GM19324 (cell line): ENCODE data around the gene TPCN1.

Experiments
- ATAC-seq: cut with Tn5 transposase; IDR thresholded peaks from one replicate; pipeline ENCODE4 v1.9.1; 2021; ENCODE audit warnings: mild to moderate bottlenecking, moderate library complexity; ENCODE audit not compliant: unreplicated experiment, low FRiP score

TPCN1 gene

DNA sequence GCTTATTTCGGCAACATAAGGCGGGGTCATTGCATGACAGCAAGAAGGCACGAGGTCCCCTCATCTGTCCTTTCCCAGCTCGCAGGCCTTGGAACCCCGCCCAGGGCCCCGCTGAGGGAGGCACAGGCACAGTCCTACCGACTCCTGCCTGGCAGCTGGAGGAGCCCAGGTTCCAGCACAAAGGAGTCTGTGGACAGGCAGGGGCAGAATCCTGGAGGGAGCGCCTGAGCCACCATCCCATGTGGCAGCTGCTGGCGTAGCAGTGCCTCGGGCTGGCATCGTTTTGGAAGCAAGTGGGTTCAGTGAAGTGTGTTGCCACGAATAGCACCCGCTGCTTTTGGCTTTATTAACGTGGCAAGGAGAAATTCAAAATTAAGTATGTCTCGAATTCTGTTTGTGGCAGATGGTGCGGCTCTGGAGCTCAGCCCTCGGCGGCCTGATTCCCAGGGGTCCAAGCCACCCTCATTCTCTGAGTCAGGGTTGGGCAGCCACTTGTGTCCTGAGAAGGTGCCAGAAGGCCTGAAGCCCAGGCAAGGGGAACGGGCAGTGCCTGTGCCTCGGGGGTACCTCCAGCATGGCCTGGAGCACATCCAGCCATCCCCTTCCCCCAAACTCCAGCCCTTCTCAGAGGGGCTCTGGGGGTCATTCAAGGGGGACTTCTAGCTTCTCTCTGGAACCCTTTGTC, 77.7 kb downstream of the TPCN1 start:
- ATAC-seq, result no peak

DNA sequence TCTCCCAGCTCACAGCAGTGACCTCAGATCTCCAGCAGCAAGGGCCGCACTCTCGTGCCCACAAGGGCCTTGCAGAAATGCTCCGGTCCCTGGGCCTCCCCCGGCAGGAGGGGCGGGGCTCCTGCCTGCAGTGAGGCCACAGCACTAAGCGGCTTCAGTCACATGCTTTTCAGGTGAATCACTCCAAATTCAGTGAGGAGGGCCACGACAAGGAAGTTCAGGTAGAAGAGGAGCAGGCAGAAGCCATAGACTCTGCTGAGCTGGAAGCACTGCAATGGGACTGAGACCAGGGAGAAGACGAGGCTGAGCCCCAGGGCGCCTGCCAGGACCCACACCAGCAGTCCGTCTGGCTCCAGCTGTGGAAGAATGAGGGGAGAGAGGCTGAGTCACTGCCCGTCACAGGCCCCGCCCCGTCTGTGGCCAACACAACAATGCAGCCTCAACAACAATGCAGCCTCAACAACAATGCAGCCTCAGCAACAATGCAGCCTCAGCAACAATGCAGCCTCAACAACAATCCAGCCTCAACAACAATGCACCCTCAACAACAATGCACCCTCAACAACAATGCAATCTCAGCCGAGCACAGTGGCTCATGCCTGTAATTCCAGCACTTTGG, 78.5 kb downstream of the TPCN1 start:
- ATAC-seq, result no peak

DNA sequence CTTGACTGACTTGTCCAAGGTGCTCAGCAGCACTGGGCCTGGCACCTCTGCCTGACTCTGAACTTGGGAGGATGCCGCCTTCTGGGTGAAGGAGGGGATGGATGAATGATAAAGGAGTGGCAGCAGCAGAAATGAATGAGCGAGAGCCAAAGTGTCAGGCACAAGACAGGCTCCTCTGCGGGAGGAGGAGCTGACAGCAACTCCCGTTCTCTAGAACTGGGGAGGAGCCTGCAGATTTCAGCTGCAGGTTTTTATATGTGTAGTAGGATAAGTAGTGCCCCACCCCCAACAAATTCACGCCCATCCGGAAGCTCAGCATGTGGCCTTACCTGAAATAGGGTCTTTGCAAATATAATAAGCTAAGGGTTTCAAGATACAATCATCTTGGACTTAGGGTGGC, 80.5 kb downstream of the TPCN1 start:
- ATAC-seq, result no peak

DNA sequence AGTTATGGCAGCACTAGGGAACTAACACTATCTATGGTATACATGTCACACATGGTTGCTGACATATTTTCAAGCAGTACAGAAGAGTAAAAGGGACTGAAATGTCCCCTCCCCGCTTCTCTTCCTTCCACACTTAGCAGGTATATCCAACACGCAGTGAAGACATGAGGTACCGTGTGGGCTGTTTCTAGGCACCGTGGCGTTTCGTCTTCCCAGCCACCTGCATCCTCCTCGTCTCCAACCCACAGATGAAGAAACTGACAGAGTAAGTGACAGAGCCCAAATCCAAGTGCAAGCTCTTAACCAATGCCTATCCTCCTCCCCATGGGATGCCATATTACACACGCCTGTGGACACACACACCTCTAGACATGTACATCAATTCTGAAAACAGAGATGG, 81.2 kb downstream of the TPCN1 start:
- ATAC-seq, result no peak

DNA sequence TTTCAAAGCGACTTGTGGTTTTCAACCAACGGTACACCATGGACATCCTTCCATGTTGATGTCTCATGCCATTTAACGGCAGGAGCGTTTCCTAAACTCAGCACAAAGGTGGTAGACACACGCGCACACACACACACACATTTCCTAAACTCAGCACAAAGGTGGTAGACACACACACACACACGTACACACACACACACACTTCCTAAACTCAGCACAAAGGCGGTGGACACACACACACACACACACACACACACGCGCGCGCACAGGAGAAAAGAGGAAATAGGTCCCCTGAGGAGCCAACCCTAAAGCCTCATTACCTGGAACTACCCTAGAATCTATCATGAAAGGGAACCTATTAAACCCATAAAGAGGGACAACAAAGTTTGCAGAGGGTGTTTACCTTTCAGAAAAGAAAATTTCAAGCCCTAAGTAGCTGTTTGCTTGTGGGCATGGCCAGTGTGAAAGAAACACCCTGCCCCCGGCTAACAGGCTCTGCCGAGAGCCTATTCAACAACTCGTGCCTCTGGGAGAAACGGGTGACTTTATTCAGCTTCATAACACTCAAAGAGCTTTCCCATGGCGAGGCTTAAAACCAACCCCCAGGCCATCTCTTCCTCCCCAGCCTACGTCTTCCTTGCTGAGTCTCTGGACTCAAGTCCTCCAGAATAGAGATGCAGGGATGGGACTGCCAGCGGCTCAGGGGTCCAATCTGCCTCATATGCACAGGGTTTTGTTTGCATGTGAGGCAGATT, 81.8 kb downstream of the TPCN1 start:
- no peak for ATAC-seq

DNA sequence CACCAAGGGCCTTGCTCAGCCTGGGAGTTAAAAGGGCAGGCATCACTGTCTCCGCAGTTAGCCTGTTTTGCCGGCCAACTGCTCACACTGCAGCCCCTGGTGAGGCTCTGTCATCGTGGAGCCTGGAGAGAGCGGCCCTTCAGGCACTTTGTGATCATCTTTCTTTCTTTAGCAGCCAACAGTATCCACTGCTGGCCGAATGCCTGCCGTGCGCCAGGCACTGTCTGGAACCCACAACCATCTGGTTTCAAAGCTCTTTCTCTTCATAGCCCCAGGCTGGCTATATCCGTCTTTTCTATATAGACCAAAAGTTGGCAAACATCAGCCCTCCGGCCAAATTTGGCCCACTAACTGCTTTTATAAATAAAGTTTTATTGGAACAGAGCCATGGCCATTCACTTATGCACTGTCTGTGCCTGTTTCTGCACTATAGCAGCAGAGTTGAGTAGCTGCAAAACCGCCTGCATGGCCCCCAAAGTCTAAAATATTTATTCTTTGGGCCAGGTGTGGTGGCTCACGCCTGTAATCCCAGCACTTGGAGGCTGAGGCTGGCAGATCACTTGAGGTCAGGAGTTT, 84.1 kb downstream of the TPCN1 start:
- no peak for ATAC-seq

DNA sequence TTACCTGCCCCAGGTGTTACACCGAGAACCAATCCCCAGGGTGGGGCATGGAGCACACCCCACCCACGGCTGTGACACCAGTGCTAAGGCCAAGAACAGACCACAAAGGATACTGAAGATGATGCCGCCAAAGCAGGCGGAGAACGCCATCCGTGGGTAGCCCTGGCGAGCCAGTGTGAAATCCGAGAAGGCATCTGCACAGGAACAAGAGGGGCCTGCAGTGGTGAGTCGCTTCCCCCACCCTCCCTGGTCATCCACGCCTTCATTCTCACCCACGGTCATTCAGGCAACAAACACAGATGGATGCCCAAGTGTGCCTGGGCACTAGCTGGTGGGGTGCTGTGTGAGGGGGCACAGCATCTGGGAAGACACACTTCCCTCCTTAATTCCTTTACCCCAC, 85.1 kb downstream of the TPCN1 start:
- ATAC-seq, result no peak

DNA sequence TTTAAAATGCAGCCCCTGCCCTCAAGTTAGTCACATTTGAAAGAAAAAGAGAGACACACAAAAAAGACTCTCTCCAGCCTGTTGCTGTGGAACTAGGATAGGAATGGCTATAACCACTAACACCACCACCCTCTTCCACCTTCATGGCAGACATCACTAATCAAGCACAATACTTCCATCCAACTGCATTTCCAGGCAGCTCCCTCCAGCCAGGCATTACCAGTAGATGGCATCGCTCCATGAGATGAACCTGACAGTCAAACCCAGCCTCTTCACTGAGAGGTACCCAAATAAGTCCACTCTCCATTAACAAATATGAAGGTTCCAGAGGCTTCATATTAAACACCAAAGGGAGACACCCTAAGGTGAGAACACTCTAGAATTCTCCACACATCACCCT, 89.2 kb downstream of the TPCN1 start:
- no peak for ATAC-seq

DNA sequence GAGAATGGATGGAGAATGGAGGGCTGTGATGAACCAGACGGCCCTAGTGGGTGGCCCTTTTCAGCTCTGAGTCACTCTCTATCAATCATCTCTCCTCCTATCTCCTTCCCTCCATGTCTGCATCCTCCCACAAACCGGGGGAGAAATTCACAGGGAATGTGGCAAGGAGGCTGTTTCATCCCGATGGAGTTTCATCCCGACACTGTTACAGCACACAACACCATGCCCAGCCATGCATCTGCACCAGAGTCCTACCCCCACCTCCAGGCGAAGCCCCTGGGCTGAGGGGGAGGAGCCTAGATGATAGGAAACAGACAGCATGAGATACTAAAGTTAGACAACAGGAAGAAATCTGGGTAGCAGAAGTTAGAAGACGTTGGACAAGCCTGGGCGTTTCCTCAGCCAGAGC, 92.9 kb downstream of the TPCN1 start:
- ATAC-seq, result no peak

DNA sequence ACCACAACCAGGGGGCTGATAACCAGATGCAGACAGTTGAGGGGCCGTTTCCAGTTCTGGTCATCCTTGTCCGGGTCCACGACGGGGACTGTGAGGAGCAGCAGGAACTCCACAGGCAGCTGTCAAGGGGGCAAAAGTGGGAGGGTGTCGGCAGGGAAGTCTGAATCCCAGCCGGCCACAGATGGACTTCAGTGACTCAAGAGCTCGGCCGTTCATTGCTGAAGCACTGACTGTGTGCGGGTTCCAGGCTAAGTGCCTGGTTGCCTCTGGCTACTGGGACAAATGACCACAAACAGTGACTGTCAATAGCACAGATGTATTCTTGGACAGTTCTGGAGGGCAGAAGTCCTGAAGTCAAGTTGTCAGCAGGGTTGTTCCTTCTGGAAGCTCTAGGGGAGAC, 94.1 kb downstream of the TPCN1 start:
- ATAC-seq, result no peak

DNA sequence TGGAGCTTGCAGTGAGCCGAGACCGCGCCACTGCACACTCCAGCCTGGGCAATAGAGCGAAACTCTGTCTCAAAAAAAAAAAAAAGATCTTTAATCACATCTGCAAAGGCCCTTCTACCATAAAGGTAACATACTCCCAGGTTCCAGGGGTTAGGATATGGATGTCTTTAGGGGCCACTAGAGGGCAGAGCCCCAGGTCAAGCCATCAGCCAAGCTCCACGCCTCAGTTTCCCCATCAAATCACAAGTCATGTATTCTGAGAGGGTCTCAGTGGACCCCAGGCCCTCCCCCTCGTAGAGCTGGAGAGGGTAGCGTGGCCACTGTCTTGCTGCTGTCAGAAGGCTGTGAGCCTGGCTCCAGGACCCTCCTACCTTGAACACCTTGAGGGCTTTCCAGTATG, 94.9 kb downstream of the TPCN1 start:
- no peak for ATAC-seq

DNA sequence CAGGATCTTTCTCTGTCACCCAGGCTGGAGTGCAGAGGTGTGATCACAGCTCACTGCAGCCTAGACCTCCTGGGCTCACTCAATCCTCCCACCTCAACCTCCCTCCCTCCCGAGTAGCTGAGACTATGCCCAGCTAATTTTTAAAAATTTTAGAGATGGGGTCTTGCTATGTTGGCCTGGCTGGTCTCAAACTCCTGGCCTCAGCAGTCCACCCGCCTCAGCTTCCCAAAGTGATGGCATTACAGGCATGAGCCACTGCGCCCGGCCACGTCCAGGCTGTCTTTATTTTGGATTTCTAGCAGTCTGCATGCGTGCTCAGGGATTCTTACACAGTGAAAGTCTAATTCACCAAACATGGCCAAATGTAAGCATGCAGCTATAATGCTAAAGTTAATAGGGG, 95.9 kb downstream of the TPCN1 start:
- no peak for ATAC-seq

DNA sequence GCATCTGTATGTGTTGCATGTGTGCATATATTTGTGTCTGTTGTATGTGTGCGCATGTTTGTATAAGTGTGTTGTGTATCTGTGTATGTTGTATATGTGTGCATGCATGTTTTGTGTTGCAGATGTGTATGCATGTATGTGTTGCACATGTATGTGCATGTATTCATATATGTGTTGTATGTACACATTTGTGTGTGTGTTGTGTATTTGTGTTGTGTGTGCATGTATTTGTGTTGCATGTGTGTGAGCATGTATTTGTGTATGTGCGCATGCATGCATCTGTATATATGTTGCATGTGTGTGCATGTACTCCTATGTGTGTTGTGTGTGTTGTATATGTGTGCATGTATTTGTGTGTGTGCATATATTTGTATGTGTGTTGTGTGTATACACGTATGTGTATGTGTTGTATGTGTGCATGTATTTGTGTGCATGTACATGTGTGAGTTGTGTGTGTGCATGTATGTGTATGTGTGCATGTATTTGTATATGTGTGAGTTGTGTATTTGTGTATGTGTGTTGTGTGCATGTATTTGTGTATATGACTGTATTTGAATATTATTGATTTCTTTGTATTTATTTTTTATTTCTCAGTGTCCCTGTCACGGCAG, 96.9 kb downstream of the TPCN1 start:
- no peak for ATAC-seq

DNA sequence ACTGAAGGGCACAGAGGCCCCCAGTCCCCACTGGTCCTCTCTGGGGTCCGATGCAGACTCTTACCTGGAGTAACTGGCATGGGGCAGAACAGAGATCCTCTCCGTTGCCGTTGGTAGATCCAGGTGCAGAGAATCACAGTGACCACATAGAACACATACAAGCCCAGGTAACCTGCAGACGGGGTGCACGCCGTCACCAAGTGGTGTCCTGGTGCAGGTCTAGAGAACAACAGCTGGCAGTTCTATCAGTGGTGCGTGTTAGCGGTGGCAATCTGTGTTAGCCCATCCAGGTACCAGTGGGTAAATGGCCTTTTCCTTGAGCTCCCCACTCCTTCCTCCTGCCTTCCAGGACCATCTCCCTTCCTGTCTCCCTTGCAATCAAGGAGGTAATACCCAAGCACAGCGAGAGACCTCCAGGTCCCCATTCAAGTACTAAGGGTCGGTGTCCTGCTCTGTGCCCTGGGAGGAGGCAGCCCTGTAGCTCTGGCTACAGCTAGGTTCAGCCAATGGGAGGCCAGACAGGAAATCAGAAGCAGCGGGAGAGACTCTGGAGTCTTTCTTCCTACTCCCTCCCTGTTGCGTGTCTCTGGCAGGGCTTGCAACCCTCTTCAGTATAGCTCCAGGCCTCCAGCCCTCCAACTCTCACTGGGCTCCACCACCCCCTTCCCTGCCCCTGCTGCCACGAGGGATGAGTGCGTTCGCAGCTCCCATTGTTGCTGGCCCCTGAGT, 97.8 kb downstream of the TPCN1 start:
- ATAC-seq, result no peak

DNA sequence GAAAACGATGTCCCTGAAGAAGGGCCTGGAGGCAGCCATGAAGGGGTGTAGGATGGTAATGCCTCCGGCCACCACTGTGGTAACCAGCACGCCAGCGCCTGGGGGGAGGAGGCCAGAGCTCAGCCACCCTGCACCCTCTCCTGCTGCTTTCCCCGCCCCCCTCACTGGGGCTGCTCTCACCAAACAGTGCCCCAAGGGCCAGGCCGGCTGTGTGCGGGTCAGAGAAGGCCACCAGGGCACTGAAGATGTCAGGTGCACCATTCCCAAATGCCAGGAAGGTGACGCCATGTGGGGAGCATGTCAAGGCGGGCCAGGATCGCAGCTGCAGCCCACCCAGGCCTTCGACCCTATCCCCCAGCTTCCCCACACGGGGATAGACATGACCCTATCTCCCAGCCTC, 99.1 kb downstream of the TPCN1 start:
- no peak for ATAC-seq

DNA sequence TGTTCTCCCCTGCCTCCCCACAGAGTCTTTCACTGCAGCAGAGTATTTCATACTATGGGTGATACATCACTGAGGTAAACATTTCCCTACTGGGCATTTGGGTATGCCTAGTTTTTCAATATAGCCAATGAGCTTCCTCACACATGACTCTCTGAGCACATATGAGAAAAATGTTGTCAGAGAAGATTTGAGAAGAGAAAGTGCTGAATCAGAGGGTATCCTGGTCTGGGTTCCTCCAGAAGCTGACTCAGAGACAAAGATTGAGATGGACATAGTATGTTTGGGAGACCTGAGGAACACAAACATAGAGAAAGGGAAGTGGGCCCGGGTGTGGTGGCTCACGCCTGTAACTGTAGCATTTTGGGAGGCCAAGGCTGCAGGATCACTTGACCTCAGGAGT, 101.1 kb downstream of the TPCN1 start:
- ATAC-seq, result no peak

DNA sequence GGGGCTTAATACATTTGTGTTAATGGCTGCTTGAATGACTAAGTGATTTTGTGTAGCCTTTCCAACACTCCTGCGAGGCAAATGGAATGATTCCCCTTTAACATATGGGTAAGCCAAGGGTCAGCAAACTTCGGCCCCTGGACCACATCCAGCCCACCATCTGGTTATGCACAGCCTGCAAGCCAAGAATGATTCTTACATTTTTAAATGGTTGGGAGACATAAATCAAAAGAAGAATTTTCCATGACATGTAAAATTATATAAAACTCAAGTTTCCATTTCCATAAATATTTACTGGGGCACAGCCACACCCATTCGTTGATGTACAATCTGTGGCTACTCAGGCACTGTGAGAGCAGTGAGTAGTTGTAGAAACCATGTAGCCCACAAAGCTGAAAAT, 104.7 kb downstream of the TPCN1 start:
- no peak for ATAC-seq

DNA sequence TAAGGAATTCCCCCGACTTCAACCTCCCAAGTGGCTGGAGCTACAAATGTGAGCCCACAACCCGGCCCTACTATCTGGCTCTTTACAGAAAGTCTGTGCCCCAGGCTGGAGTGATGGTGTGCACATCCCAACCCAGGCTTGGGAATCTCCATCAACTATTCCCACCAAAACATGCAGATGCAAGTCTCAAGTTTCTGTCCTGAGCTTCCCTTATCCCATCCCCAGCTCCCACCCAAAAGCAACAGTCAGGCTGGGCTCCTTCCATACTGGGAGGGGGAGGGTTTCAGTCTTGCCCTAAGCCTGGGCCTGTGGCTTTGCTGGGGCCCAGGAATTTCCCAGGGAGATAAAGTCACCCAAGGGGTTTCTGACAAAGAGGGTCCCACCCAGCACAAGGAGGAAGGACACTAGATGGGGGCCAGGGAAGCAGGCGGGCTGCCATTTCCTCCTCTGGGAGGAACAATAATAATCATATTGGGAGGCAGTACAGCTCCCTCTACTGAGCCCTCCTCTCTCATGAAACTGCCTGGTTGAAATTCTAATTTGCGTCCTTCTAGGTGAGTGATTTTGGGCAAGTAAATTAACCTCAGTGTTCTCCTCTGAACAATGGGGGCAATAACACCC, 105.6 kb downstream of the TPCN1 start:
- no peak for ATAC-seq

DNA sequence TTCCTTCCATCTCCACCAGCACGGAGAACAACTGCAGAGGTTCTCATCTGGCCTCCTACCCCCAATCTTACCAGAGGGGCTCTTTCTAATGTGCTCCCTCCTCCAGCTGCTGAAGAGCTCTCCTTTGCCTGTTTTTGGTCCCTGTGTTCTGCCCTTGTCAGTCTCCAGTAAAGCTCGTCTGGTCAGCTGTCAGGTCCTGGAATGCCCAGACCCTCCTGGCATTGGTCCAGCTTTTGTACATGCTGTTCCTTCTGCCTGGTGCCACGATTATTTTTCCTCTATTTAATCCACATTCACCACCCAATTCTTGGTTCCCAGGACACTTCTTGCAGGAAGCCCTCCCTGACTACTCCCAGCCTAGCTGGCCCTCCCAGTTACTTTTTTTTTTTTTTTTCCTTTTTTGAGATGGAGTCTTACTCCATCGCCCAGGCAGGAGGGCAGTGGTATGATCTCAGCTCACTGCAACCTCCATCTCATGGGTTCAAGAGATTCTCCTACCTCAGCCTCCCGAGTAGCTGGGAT, 107.2 kb downstream of the TPCN1 start:
- no peak for ATAC-seq
